NT2/D1 (cell line): Measurements from ENCODE around the gene ACKR2.

Experiments used
- SUZ12 ChIP-seq: IDR thresholded peaks from 2 replicates; pipeline ENCODE4 v1.6.1; 2011; ENCODE audit not compliant: insufficient read length, insufficient read depth; ENCODE audit errors: extremely low read depth
- YY1 ChIP-seq: IDR thresholded peaks from 2 replicates; pipeline ENCODE4 v1.6.1; 2011; ENCODE audit not compliant: insufficient read length, insufficient read depth
- ZNF274 ChIP-seq: IDR thresholded peaks from 2 replicates; pipeline ENCODE4 v1.6.1; 2011; ENCODE audit warnings: mild to moderate bottlenecking, low read depth, low read length

DNA sequence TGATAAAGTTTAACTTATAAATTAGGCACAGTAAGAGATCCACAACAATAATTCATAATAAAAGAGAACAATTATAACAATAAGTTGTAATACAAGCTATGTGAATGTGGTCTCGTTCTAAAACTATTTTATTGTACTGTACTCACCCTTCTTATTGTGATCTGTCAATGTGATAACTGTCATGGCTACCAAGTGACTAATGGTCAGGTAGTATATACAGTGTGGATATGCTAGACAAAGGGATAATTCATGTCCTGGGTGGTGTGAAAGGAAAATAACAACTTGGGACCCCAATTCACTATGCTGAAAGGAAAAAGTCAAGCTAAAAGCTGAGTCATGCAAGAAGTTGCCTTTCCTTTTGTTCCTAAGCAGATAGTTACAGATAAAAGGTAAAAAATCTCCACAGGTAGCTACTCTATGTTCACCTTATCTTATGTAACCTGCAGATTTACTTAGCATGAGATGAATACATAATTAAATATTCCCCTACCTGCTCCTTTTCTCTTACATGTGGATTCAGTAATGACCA is 77.1 kb downstream of the ACKR2 start:
- no peak for TF ChIP-seq ZNF274
- TF ChIP-seq YY1 = no peak
- no peak for TF ChIP-seq SUZ12
